Gastroesophageal sphincter (tissue), 4 donors: ENCODE data around the gene FGFRL1. TPM values are rescaled to one million over a fixed set of nuclear protein-coding genes. Genes with fewer than 3 reads are reported as not detected.

Source experiments
- ATAC-seq: fragments of 150-250 bp; one replicate; pipeline ENCODE4 v1.9.1; 2016; ENCODE audit warnings: mild to moderate bottlenecking, moderate library complexity
- H3K27ac ChIP-seq, 4 donors: fragments of 200-600 bp; sonication (generic) in 3 of 4; 1 replicate in 3 of 4; 2 replicates in 1 of 4; pipeline ENCODE4 v1.5.1; 2016 to 2019
- H3K27me3 ChIP-seq: fragments of 200-600 bp; sonication (generic); one replicate; pipeline ENCODE4 v1.5.1; 2019
- H3K36me3 ChIP-seq, 2 donors: fragments of 200-600 bp; sonication (generic); one replicate each; pipeline ENCODE4 v1.5.1; 2019; ENCODE audit warnings: control low read depth in 1 of 2
- H3K4me1 ChIP-seq, 3 donors: fragments of 200-600 bp; sonication (generic); 1 replicate in 2 of 3; 2 replicates in 1 of 3; pipeline ENCODE4 v1.5.1; 2016 to 2019; ENCODE audit warnings: control low read depth in 2 of 3
- H3K4me3 ChIP-seq, 2 donors: fragments of 200-600 bp; sonication (generic); one replicate each; pipeline ENCODE4 v1.5.1; 2019; ENCODE audit warnings: mild to moderate bottlenecking in 1 of 2, moderate library complexity in 1 of 2
- H3K9me3 ChIP-seq, 3 donors: fragments of 200-600 bp; sonication (generic); one replicate each; pipeline ENCODE4 v1.5.1; 2017 to 2019; ENCODE audit warnings: control low read depth in 2 of 3
- CTCF ChIP-seq, 4 experiments: fragments of 200-600 bp in 2 of 4; fragments of 450-650 bp in 2 of 4; sonication (generic) in 1 of 4; IDR thresholded peaks; one replicate each; pipeline ENCODE4 v1.5.1; 2017 to 2019; ENCODE audit warnings: antibody characterized with exemption in 4 of 4, mild to moderate bottlenecking in 2 of 4, moderate library complexity in 2 of 4
- EP300 ChIP-seq: sonication (generic); formaldehyde crosslinking; IDR thresholded peaks from one replicate; pipeline ENCODE4 v1.6.1; 2017; ENCODE audit warnings: antibody characterized with exemption, mild to moderate bottlenecking
- POLR2A ChIP-seq, 2 donors: fragments of 450-650 bp; IDR thresholded peaks; one replicate each; pipeline ENCODE4 v1.6.1; 2017; ENCODE audit warnings: antibody characterized with exemption in 2 of 2, mild to moderate bottlenecking in 2 of 2, moderate library complexity in 1 of 2
- POLR2AphosphoS5 ChIP-seq: sonication (generic); formaldehyde crosslinking; IDR thresholded peaks from one replicate; pipeline ENCODE4 v1.6.1; 2017; ENCODE audit warnings: antibody characterized with exemption
- WGBS, 2 donors: methylation state at CpG; one replicate each; pipeline ENCODE4 v1.1.5; 2018; ENCODE audit warnings: low coverage in 1 of 2; 5-methylcytosine and 5-hydroxymethylcytosine counted together
- total RNA-seq, 4 donors: library from RNA; depleted of rRNA; stranded (reverse); fragments of >200 nt; gene quantifications; one replicate each; pipeline ENCODE4 v1.1.0, GENCODE V29; 2016

Gene FGFRL1
- total RNA-seq, 4 donors from 2014 or later = 21.9 to 36.8 (median 25.4) TPM

- no peak overlapping the region for H3K4me3 ChIP-seq
- no peak overlapping the region for H3K27ac ChIP-seq
- ATAC-seq = no peak
- no CpG with 5 or more reads among the region's 8 CpGs for WGBS, 2 donors
- H3K36me3 ChIP-seq = no peaks in the 10 kb centered on the region
- H3K9me3 ChIP-seq = no peaks in the 10 kb centered on the region
- peaks cover 0 to 63% (median 15%) of the 10 kb centered on the region in 3 donors for H3K4me1 ChIP-seq
- TF ChIP-seq POLR2A (IDR thresholded peaks at IDR 0.05) (no peak), CTCF (IDR thresholded peaks at IDR 0.05) (no peak), POLR2AphosphoS5 (no peak), EP300 (no peak)
- H3K27me3 ChIP-seq = no peaks in the 10 kb centered on the region
Measured at GRCh38 chr4:1015179-1015578, 3.8 kb downstream of the FGFRL1 start.

- Histone ChIP-seq H3K36me3 (no peaks in the 10 kb centered on the region), H3K27ac (no peak overlapping the region), H3K9me3 (no peaks in the 10 kb centered on the region), H3K27me3 (no peaks in the 10 kb centered on the region), H3K4me1 (peaks cover 0 to 57% (median 9%) of the 10 kb centered on the region in 3 donors), H3K4me3 (no peak overlapping the region)
- TF ChIP-seq POLR2AphosphoS5 (no peak), EP300 (no peak), POLR2A (IDR thresholded peaks at IDR 0.05) (no peak), CTCF (IDR thresholded peaks at IDR 0.05) (no peak)
- WGBS, 2 donors = no CpG with 5 or more reads among the region's 10 CpGs
- ATAC-seq = no peak
Measured at GRCh38 chr4:1015746-1016145, 4.3 kb downstream of the FGFRL1 start.

GRCh38 chr4:1017211-1017610 lies 5.8 kb downstream of the FGFRL1 start:
- H3K4me3 ChIP-seq = no peak overlapping the region
- no peaks in the 10 kb centered on the region for H3K36me3 ChIP-seq
- no peaks in the 10 kb centered on the region for H3K27me3 ChIP-seq
- no peak overlapping the region for H3K27ac ChIP-seq
- ATAC-seq = no peak
- WGBS, 2 donors = 60% methylated on average over 1 of the region's 16 CpGs; no CpG with 5 or more reads in 1 of the 2 donors
- H3K9me3 ChIP-seq = no peaks in the 10 kb centered on the region
- peaks cover 0 to 50% (median 5%) of the 10 kb centered on the region in 3 donors for H3K4me1 ChIP-seq
- TF ChIP-seq CTCF (IDR thresholded peaks at IDR 0.05) = no peak
- no peak for TF ChIP-seq POLR2AphosphoS5
- no peak for TF ChIP-seq EP300
- TF ChIP-seq POLR2A (IDR thresholded peaks at IDR 0.05) = no peak

GRCh38 chr4:1017706-1018105 lies 6.3 kb downstream of the FGFRL1 start:
- peaks cover 0 to 45% (median under 1%) of the 10 kb centered on the region in 3 donors for H3K4me1 ChIP-seq
- TF ChIP-seq CTCF (IDR thresholded peaks at IDR 0.05) = no peak
- no peak for ATAC-seq
- H3K36me3 ChIP-seq = no peaks in the 10 kb centered on the region
- H3K4me3 ChIP-seq = no peak overlapping the region
- WGBS, 2 donors = no CpG with 5 or more reads among the region's 15 CpGs
- H3K27me3 ChIP-seq = no peaks in the 10 kb centered on the region
- H3K27ac ChIP-seq = no peak overlapping the region
- no peaks in the 10 kb centered on the region for H3K9me3 ChIP-seq

GRCh38 chr4:1018147-1019020 lies 7.0 kb downstream of the FGFRL1 start:
- 65% methylated on average over 5 of the region's 29 CpGs; no CpG with 5 or more reads in 1 of the 2 donors for WGBS, 2 donors
- peaks cover 0 to 39% (median 0%) of the 10 kb centered on the region in 3 donors for H3K4me1 ChIP-seq
- TF ChIP-seq POLR2AphosphoS5 = no peak
- no peaks in the 10 kb centered on the region for H3K27me3 ChIP-seq
- peaks cover 0 to under 1% of the 10 kb centered on the region in 2 donors for H3K36me3 ChIP-seq
- H3K27ac ChIP-seq = no peak overlapping the region
- no peak overlapping the region for H3K4me3 ChIP-seq
- ATAC-seq = no peak
- H3K9me3 ChIP-seq = no peaks in the 10 kb centered on the region
